DND-41 (cell line): ENCODE measurements around the gene LAMP2.

ENCODE experiments used
- EZH2 ChIP-seq: IDR thresholded peaks from 3 replicates; pipeline ENCODE4 v1.6.1; 2012; ENCODE audit warnings: borderline replicate concordance, low read depth, mild to moderate bottlenecking, moderate library complexity, low read length, inconsistent platforms; ENCODE audit not compliant: severe bottlenecking
- TF ChIP-seq, protein P1 (sequence below): IDR thresholded peaks from 2 replicates; pipeline ENCODE4 v1.5.1; 2012; ENCODE audit warnings: borderline replicate concordance, low read length, moderate library complexity, mild to moderate bottlenecking; ENCODE audit not compliant: poor library complexity, severe bottlenecking; ENCODE audit errors: extremely low read depth

DNA sequence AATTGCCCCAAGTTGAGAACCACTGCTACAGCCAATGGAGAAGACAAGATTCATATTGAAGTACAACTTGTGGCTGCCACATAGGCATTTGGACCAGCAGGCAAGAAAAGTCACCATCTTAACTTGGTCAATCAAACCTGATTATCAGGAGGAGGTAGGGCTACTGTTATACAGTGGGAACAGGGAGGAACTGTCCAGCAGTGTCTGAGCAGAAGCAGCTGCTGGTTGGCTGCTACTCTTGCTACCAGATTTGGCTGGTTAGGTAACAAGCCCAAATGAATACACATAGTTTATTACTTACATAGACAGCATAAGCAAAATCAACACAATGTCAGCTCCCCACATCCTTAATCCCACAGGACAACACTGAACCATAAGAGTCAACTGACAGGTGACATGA, 67.8 kb downstream of the LAMP2 start:
- TF ChIP-seq, protein P1, sequence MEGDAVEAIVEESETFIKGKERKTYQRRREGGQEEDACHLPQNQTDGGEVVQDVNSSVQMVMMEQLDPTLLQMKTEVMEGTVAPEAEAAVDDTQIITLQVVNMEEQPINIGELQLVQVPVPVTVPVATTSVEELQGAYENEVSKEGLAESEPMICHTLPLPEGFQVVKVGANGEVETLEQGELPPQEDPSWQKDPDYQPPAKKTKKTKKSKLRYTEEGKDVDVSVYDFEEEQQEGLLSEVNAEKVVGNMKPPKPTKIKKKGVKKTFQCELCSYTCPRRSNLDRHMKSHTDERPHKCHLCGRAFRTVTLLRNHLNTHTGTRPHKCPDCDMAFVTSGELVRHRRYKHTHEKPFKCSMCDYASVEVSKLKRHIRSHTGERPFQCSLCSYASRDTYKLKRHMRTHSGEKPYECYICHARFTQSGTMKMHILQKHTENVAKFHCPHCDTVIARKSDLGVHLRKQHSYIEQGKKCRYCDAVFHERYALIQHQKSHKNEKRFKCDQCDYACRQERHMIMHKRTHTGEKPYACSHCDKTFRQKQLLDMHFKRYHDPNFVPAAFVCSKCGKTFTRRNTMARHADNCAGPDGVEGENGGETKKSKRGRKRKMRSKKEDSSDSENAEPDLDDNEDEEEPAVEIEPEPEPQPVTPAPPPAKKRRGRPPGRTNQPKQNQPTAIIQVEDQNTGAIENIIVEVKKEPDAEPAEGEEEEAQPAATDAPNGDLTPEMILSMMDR, result no peak
- TF ChIP-seq EZH2, result no peak
